GM18517 (cell line): Measurements from ENCODE around the gene RPL9.
"Not testable (repeated sequence)": the region's sequence is repeated elsewhere in the genome, so short reads cannot be mapped to it uniquely, and the experiment has no call there.

ENCODE experiments used
- ATAC-seq: cut with Tn5 transposase; IDR thresholded peaks from one replicate; pipeline ENCODE4 v1.9.1; 2021; ENCODE audit warnings: mild to moderate bottlenecking, moderate library complexity; ENCODE audit not compliant: unreplicated experiment

Gene RPL9

DNA sequence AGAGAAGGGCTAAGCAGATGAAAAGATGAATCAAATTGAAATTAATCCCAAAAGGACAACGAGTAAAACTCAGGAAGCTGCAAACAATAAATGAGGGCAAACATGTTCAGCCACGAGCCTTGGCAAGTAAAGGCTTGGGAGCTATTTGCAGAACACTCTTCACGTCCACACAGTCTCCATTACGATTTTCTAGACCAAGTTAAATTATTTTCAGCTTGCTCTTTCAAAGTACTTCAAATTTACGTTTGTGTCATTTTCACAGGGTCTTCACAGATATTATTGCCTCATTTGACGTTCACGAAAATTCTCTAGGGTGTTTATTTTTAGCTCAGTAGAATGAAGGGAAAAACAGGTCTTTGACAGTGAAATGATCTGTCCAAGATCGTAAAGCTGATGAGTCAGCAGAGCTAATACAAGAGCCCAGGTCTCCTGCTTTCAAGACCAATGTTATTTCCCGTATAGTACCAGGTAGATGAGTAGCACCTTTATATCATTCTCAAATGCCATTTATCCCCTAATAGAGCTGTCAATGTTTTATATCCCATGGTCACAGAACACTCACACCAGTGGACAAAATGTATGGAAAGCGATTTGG lies 31.1 kb downstream of the RPL9 start:
- no peak for ATAC-seq

- no peak for ATAC-seq
Measured at GRCh38 chr4:39426728-39427127, 32.0 kb downstream of the RPL9 start.

DNA sequence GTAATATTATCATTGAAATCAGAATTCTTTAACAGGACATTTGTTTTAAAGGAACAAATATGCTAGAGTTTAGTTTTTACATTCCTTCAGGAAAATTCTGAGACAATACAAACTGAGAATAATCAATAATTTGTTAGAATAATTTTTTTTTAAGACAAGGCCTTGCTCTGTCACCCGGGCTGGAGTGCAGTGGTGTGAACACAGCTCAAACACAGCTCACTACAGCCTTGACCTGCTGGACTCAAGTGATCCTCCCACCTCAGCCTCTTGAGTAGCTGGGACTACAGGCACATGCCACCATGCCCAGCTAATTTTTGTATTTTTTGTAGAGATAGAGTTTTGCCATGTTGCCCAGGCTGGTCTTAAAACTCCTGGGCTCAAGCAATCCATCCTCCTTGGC lies 33.4 kb downstream of the RPL9 start:
- ATAC-seq, result not testable (repeated sequence)

GRCh38 chr4:39422247-39422646 lies 36.5 kb downstream of the RPL9 start:
- ATAC-seq, result no peak

DNA sequence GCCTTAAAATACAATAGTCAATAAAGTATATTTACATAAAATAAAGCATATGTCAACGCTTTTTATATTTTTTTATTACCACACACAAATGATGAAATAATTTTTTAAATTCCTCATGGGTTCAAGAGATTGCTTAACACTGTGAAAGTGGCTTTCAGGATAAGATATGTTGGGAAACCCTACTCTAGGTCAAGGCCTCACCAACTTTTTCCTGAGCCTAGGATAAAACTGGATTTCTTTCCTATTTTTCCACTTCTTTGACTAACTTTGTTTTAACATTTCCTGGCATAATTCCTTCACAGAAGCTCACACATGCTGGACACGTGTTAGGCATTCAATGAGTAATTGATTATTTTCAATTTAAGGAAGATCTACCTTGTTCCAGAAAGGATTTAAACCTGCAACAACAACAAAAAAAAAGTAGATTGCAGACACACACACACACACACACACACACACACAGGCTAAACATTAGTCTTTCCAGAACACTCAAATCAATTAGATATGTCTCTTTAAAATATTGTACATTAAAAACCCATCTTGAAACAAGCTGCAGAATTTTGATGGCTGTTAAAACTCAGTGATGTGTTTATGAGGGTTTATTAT lies 42.9 kb downstream of the RPL9 start:
- no peak for ATAC-seq

DNA sequence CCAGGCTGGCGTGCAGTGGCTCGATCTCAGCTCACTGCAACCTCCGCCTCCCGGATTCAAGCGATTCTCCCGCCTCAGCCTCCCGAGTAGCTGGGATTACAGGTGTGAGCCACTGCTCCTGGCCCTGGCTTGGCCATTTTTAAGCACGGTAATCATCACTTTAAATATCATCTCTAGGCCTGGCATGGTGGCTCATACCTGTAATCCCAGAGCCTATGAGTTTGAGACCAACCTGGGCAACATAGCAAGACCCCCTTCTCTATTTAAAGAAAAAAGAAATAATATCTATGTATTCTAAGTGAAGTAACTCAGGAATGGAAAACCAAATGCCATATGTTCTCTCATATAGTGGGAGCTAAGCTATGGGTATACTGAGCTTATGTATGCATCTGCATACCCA lies 47.2 kb downstream of the RPL9 start:
- not testable (repeated sequence) for ATAC-seq

- no peak for ATAC-seq
Measured at GRCh38 chr4:39410415-39410814, 48.3 kb downstream of the RPL9 start.

- ATAC-seq, result no peak
Measured at GRCh38 chr4:39407584-39407885, 51.2 kb downstream of the RPL9 start.

GRCh38 chr4:39406763-39407583 lies 51.7 kb downstream of the RPL9 start, which contains the start of gene KLB:
KLB (plus strand) TSS chr4:39406930; CDS start chr4:39406950, 20 bp downstream.
- ATAC-seq, result no peak
